Ramos (cell line): ENCODE measurements around the gene GINS2.

Source experiments
- in situ Hi-C: fragments of 300-500 bp; cut with MboI; formaldehyde crosslinking; loops from one replicate; pipeline ENCODE4 v1.14.3; 2022; ENCODE audit warnings: low sequenced_read_pairs; ENCODE audit not compliant: unreplicated experiment

Gene GINS2

DNA sequence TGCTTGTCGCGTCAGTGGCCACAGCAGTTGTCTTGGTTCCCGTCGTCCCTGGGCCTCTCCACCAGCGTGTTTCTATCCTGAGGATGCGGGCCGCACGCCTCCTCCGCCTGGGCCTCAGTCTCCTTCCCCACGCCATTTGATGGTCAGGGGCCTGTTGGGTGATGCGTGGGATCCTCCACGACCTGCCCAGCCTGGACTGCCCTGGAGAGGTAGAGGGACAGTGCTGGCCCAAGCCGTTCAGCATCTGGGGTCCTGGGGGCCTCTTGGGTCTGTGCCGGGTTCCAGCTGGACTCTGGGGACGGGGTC lies 55.4 kb downstream of the GINS2 start:
- in situ Hi-C loops: no loop called here

DNA sequence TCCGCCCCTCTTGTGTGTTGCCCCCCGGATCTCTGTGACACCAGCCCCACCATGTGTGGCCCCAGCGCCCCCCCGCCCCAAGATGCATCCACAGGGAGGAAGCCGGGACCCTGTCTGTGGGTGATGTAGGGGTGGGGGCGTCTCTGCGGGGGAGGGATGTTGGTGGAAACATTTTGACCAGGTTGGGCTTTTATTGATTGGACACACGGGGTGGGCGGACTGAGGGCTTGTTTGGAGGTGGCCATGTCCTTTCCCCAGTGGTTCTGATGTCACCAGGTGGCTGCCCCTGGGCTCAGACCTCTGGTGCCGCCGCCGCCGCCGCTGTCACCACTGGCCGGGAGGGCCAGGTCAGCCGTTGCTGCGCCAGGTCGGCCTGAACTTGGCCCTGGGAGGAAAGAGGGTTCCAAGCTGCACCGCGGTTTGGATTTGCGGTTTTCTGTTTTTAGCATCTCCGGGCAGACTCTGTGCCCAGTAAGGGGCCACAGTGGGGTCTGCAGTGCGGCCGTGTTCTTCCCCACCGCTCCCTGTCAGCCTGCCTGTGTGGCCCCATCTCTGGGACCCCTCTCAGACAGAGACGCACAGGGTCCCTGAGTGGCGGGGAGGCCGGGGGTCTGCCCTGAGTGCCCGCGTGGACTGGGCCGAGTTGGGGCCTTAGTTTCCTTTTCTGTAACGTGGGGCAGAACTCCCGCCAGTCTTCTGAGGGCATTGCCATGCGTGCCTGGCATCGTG lies 55.9 kb downstream of the GINS2 start:
- in situ Hi-C loops: no loop called here

- in situ Hi-C loops: no loop called here
Observed at GRCh38 chr16:85631802-85632393, 56.9 kb downstream of the GINS2 start.

GRCh38 chr16:85631230-85631629 lies 57.5 kb downstream of the GINS2 start:
- in situ Hi-C loops: no loop called here

GRCh38 chr16:85629853-85630252 lies 58.9 kb downstream of the GINS2 start:
- in situ Hi-C loops: no loop called here

GRCh38 chr16:85629326-85629725 lies 59.4 kb downstream of the GINS2 start:
- in situ Hi-C loops: no loop called here

DNA sequence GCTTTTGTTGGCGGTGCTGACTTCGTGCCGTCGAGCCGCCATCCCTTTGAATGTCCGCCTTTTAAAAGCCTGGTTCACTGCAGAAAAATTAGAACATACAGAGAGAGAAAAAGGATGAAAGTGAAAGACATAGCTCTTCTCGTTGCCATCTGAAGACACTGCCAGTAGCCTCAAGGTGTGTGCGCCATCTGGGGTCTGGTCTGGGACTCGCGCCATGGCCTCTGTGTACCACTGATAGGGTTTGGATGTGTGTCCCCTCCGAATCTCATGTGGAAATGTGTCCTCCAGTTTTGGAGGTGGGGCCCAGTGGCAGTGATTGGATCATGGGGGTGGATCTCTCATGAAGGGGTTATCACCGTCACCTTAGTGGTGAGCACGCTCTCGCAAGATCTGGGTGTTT lies 60.1 kb downstream of the GINS2 start:
- in situ Hi-C loops: no loop called here

DNA sequence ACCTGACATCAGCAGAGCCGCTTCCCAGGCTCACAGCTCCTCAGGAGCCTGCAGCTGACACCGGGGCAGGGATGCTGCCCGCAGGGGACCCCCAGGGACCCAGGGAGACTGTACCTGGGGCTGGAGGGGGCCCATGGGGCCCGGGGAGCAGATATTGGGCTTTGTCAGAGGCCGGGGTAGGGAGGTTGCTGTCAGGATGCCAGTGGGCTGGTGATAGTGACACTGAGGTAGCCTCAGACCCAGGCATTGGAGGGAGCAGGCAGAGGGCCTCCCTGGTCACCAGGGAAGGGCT lies 60.5 kb downstream of the GINS2 start:
- in situ Hi-C loops: no loop called here

DNA sequence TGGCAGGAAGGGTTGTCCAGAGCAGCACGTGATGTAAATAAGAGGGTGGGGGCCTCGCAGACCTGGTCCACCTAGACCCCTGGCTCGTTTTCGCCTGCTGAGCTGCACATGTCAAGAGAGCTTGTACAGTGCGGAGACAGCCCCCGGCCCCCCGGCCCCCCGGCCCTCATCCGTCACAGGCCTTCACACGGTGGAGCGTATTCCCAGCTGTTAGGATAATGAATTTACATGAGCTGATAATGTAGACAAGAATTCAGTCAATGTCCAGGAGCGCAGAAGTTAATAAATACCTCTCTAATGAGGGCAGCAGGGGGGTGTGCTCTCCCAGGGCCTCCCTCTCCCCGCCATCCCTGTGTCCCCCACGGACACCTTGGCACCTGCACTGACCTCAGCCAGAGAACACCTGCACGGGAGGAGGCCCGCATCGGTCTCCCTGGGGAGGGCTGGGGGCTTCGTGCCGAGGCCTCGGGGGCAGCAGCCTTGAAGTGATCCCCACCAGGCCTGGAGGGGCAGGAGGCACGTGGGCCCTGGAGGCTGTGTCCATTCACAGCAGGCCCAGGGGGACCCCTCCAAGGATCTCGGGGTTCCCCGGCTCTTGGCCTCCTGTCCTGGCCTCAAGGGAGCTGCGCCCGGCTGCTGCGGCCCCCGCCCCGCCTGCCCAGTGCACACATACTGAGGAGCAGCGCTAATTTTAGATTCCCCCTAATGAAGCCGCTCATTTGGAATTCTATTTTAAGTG lies 61.1 kb downstream of the GINS2 start:
- in situ Hi-C loops: no loop called here

- in situ Hi-C loops: no loop called here
Observed at GRCh38 chr16:85627089-85627488, 61.7 kb downstream of the GINS2 start.
